ENCODE results near the gene SLC16A6. TPM values are rescaled to one million over a fixed set of nuclear protein-coding genes. Genes with fewer than 3 reads are reported as not detected.
"Not testable (repeated sequence)": the region's sequence is repeated elsewhere in the genome, so short reads cannot be mapped to it uniquely, and the experiment has no call there.

Gene SLC16A6
- total RNA-seq, 1 donor: 0.09 TPM

DNA sequence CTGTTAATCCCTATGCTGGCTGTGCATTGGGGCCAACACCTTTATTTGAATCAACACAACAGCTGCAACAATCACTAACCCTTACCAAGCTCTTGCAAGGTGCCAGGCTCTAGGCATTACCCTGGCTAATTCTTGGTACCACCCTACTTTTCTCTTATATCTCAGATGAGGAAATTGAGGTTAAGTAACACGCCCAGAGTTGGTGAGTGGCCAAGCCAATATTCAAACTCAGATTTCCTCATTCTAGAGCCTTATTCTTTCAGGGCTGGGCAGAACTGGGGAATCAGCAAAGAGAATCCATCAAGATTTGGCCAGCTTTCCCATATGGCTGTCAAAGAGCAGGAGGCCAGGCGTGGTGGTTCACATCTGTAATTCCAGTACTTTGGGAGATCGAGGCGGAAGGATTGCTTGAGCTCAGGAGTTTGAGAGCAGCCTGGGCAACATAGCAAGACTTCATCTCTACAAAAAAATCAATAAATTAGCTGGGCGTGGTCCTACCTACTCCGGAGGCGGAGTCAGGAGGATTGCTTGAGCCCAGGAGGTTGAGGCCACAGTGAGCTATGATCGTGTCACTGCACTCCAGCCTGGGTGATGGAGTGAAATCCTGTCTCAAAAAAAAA, 24.1 kb upstream of the SLC16A6 start:
- peak; percentile 37 for DNase-seq (ENCODE audit: low read depth)
- TF ChIP-seq, protein P1, sequence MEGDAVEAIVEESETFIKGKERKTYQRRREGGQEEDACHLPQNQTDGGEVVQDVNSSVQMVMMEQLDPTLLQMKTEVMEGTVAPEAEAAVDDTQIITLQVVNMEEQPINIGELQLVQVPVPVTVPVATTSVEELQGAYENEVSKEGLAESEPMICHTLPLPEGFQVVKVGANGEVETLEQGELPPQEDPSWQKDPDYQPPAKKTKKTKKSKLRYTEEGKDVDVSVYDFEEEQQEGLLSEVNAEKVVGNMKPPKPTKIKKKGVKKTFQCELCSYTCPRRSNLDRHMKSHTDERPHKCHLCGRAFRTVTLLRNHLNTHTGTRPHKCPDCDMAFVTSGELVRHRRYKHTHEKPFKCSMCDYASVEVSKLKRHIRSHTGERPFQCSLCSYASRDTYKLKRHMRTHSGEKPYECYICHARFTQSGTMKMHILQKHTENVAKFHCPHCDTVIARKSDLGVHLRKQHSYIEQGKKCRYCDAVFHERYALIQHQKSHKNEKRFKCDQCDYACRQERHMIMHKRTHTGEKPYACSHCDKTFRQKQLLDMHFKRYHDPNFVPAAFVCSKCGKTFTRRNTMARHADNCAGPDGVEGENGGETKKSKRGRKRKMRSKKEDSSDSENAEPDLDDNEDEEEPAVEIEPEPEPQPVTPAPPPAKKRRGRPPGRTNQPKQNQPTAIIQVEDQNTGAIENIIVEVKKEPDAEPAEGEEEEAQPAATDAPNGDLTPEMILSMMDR (IDR thresholded peaks at IDR 0.05; ENCODE audit: insufficient read depth, low read length): no peak
- no peak overlapping the region for H3K4me3 ChIP-seq (ENCODE audit: low read depth, low read length)

DNA sequence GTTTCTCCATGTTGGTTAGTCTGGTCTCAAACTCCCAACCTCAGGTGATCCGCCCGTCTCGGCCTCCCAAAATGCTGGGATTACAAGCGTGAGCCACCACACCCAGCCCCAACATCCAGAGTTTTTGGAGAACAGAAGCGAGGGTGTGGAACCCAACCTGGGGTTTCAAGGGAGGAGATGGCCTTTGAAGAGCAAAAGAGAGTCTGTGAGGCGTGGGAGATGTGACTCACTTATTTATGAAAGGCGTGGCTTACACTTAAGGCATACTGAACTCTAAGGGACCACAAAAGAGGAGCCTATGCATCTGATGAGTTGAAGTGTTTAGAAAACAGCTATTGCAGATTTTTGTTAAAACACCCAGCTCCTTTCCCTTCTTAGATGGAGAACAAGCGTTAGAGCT, 19.2 kb upstream of the SLC16A6 start:
- TF ChIP-seq, protein P1 (IDR thresholded peaks at IDR 0.05; ENCODE audit: insufficient read depth, low read length): no peak

DNA sequence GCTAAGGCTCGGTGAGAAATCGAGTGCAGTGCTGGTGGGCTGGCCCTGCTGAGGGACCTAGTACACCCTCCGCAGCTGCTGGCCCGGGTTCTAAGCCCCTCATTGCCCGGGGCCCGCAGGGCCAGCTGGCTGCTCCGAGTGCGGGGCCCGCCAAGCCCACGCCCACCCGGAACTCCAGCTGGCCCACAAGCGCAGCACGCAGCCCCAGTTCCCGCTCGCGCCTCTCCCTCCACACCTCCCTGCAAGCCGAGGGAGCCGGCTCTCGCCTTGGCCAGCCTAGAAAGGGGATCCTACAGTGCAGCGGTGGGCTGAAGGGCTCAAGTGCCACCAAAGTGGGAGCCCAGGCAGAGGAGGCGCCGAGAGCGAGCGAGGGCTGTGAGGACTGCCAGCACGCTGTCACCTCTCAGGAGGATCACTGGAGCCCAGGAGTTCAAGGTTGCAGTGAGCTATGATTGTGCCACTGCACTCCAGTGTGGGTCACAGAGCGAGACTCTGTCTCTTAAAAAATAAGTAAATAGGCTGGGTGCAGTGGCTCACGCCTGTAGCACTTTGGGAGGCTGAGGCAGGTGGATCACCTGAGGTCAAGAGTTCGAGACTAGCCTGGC, 18.2 kb upstream of the SLC16A6 start:
- DNase-seq (ENCODE audit: low read depth); H3K4me3 ChIP-seq (ENCODE audit: low read depth, low read length): not testable (repeated sequence)

More for the DNA sequence above, 19.2 kb upstream of the SLC16A6 start:
- no peak for DNase-seq (ENCODE audit: low read depth)
- H3K4me3 ChIP-seq (ENCODE audit: low read depth, low read length): no peak overlapping the region

DNA sequence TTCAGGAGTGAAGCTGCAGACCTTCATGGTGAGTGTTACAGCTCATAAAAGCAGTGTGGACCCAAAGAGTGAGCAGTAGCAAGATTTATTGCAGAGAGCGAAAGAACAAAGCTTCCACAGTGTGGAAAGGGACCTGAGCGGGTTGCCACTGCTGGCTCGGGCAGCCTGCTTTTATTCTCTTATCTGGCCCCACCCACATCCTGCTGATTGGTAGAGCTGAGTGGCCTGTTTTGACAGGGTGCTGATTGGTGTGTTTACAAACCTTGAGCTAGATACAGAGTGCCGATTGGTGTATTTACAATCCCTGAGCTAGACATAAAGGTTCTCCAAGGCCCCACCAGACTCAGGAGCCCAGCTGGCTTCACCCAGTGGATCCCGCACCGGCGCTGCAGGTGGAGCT, 17.6 kb upstream of the SLC16A6 start:
- not testable (repeated sequence) for DNase-seq (ENCODE audit: low read depth); H3K4me3 ChIP-seq (ENCODE audit: low read depth, low read length)

DNA sequence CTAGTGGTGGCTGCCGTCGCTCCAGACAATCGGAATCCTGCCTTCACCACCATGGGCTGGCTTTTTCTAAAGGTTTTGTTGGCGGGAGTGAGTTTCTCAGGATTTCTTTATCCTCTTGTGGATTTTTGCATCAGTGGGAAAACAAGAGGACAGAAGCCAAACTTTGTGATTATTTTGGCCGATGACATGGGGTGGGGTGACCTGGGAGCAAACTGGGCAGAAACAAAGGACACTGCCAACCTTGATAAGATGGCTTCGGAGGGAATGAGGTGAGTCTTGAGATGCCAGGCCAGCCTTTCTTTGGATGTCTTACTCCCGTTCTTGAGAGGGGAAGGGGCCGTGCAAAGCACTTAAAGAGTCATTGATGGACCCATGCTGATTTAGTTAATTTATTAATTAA, 16.5 kb upstream of the SLC16A6 start:
- no peak overlapping the region for H3K4me3 ChIP-seq (ENCODE audit: low read depth, low read length)

DNA sequence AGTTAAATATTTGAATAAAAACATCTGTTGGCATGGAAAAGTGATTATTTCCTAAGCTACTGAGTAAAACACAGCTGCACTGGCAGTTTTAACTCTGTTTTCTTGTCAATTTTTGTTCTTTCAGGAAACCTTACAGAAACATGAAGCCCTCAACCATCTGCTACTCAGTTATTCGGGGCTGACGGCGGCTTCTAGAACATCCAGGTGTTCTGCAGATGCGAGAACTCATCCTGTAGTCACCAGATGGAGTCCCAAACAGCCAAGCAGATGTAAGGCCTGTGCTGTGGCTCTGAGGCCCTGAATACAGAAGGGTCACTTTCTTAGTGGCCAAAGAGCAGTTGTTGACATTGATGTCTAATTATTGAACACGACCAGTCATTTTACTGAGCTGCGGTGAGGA, 15.9 kb upstream of the SLC16A6 start:
- TF ChIP-seq, protein P1 (IDR thresholded peaks at IDR 0.05; ENCODE audit: insufficient read depth, low read length): no peak
- no peak for DNase-seq (ENCODE audit: low read depth)

More for the DNA sequence above, 16.5 kb upstream of the SLC16A6 start:
- DNase-seq (ENCODE audit: low read depth): no peak
- TF ChIP-seq, protein P1 (IDR thresholded peaks at IDR 0.05; ENCODE audit: insufficient read depth, low read length): no peak

DNA sequence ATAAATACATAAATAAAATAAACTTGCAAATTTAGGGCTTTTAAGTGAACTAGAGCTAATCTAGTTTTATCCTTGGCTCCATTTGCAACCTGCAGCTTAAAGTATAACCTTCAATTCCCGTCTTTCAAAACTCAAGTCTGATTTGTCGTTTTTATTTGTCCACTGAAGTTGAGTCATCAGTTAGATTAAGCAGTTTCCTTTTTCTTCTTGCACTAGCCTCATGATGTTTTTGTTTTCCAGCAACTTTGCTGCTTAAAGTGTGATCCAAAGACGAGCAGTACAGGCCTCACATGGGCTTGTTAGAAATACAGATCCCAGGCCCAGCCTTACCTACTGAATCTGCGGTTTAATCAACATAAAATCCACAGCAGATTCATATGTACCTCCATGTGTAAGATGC, 14.2 kb upstream of the SLC16A6 start:
- no peak for DNase-seq (ENCODE audit: low read depth)
- no peak overlapping the region for H3K4me3 ChIP-seq (ENCODE audit: low read depth, low read length)
- TF ChIP-seq, protein P1 (IDR thresholded peaks at IDR 0.05; ENCODE audit: insufficient read depth, low read length): no peak

More for the DNA sequence above, 15.9 kb upstream of the SLC16A6 start:
- H3K4me3 ChIP-seq (ENCODE audit: low read depth, low read length): no peak overlapping the region

DNA sequence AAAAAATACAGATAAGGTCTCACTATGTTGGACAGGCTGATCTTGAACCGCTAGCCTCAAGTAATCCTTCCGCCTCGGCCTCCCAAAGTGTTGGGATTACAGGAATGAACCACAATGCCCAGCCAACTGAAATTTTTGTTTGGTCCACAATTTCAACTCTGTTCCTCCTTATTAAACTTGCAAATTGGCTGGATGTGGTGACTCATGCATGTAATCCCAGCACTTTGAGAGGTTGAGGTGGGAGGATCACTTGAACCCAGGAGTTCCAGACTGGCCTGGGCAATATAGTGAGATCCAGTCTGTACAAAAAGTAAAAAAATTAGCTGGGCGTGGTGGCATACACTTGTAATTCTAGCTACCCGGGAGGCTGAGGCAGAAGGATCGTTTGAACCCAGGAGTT, 13.8 kb upstream of the SLC16A6 start:
- no peak overlapping the region for H3K4me3 ChIP-seq (ENCODE audit: low read depth, low read length)
- TF ChIP-seq, protein P1 (IDR thresholded peaks at IDR 0.05; ENCODE audit: insufficient read depth, low read length): no peak
- no peak for DNase-seq (ENCODE audit: low read depth)

All from fibroblast of the aortic adventitia (primary cell).